RWPE2 (cell line): ENCODE results near the gene GABARAP.
A peak's percentile ranks its signal among the peaks of the same experiment; 100 is the strongest.

ENCODE experiments used
- ATAC-seq: fragments of 200-7000 bp; cut with Tn5 transposase; 3 replicates; pipeline ENCODE4 v1.9.1; 2021; ENCODE audit warnings: low read depth
- DNase-seq: peaks from one replicate; pipeline ENCODE4 v3.0.0-alpha.2; 2020; ENCODE audit warnings: low spot score
- H3K27ac ChIP-seq: fragments of 450-650 bp; 2 replicates; pipeline ENCODE4 v1.5.1; 2017; ENCODE audit warnings: mild to moderate bottlenecking; ENCODE audit not compliant: poor library complexity, severe bottlenecking
- H3K27me3 ChIP-seq: fragments of 250-450 bp; sonication (Bioruptor Pico); 2 replicates; pipeline ENCODE4 v1.5.1; 2021; ENCODE audit warnings: mild to moderate bottlenecking, moderate library complexity; ENCODE audit not compliant: insufficient read depth, poor library complexity, severe bottlenecking
- H3K36me3 ChIP-seq: fragments of 250-450 bp; sonication (Bioruptor Pico); 2 replicates; pipeline ENCODE4 v1.5.1; 2020; ENCODE audit warnings: low read depth, mild to moderate bottlenecking, moderate library complexity
- H3K4me1 ChIP-seq: fragments of 250-450 bp; sonication (Bioruptor Pico); 2 replicates; pipeline ENCODE4 v1.5.1; 2021; ENCODE audit warnings: mild to moderate bottlenecking, moderate library complexity; ENCODE audit not compliant: insufficient read depth, poor library complexity, severe bottlenecking
- H3K4me3 ChIP-seq: fragments of 250-450 bp; sonication (Bioruptor Pico); 2 replicates; pipeline ENCODE4 v1.5.1; 2021; ENCODE audit warnings: mild to moderate bottlenecking, moderate library complexity; ENCODE audit not compliant: severe bottlenecking
- H3K9me3 ChIP-seq: fragments of 250-450 bp; sonication (Bioruptor Pico); 2 replicates; pipeline ENCODE4 v1.5.1; 2021; ENCODE audit warnings: mild to moderate bottlenecking, moderate library complexity; ENCODE audit not compliant: severe bottlenecking
- CTCF ChIP-seq: fragments of 450-650 bp; IDR thresholded peaks from one replicate; pipeline ENCODE4 v1.5.1; 2017; ENCODE audit warnings: mild to moderate bottlenecking, moderate library complexity; ENCODE audit not compliant: poor library complexity, severe bottlenecking

The GABARAP gene

GRCh38 chr17:7261379-7262191, 19.3 kb upstream of the GABARAP start:
- peaks cover 23% of the 10 kb centered on the region for H3K4me1 ChIP-seq
- TF ChIP-seq CTCF: no peak
- H3K36me3 ChIP-seq: peaks cover 47% of the 10 kb centered on the region
- H3K27ac ChIP-seq: peak overlapping the region; percentile 86
- no peaks in the 10 kb centered on the region for H3K9me3 ChIP-seq
- peak overlapping the region; percentile 71 for H3K4me3 ChIP-seq
- ATAC-seq: peak; percentile 1; the same call in 1 of the 3 replicates
- no peaks in the 10 kb centered on the region for H3K27me3 ChIP-seq
- no peak for DNase-seq

GRCh38 chr17:7260651-7261378, 18.6 kb upstream of the GABARAP start:
- Histone ChIP-seq H3K36me3 (peaks cover 53% of the 10 kb centered on the region), H3K4me3 (peak overlapping the region; percentile 71), H3K4me1 (peaks cover 23% of the 10 kb centered on the region), H3K27me3 (no peaks in the 10 kb centered on the region), H3K9me3 (no peaks in the 10 kb centered on the region), H3K27ac (peak overlapping the region; percentile 86)
- no peak for TF ChIP-seq CTCF
- DNase-seq: no peak
- peak; percentile 49 for ATAC-seq

- H3K36me3 ChIP-seq: peaks cover 57% of the 10 kb centered on the region
- ATAC-seq (no peak), DNase-seq (no peak)
- H3K4me3 ChIP-seq: peak overlapping the region; percentile 71
- no peaks in the 10 kb centered on the region for H3K9me3 ChIP-seq
- no peak for TF ChIP-seq CTCF
- no peaks in the 10 kb centered on the region for H3K27me3 ChIP-seq
- H3K4me1 ChIP-seq: peaks cover 23% of the 10 kb centered on the region
- H3K27ac ChIP-seq: peak overlapping the region; percentile 86
These were observed 17.9 kb upstream of the GABARAP start for GRCh38 chr17:7260151-7260550.

GRCh38 chr17:7259555-7259889, 17.3 kb upstream of the GABARAP start:
- Histone ChIP-seq H3K9me3 (no peaks in the 10 kb centered on the region), H3K4me3 (no peak overlapping the region), H3K27me3 (no peaks in the 10 kb centered on the region), H3K27ac (peak overlapping the region; percentile 86), H3K4me1 (peaks cover 22% of the 10 kb centered on the region), H3K36me3 (peaks cover 61% of the 10 kb centered on the region)
- ATAC-seq (no peak), DNase-seq (no peak)
- TF ChIP-seq CTCF: no peak
